Neural cell (in vitro differentiated cells): ENCODE data around the gene DNAJC15.

ENCODE experiments used
- EP300 ChIP-seq: fragments of 450-650 bp; conservative IDR thresholded peaks from 2 replicates; pipeline ENCODE4 v1.6.1; 2014; ENCODE audit warnings: antibody characterized with exemption, mild to moderate bottlenecking, moderate library complexity; ENCODE audit not compliant: poor library complexity, severe bottlenecking
- MXI1 ChIP-seq: fragments of 450-650 bp; conservative IDR thresholded peaks from 2 replicates; pipeline ENCODE4 v1.6.1; 2014; ENCODE audit warnings: antibody characterized with exemption, mild to moderate bottlenecking; ENCODE audit not compliant: poor library complexity, severe bottlenecking
- POLR2AphosphoS5 ChIP-seq: IDR thresholded peaks from 2 replicates; pipeline ENCODE4 v1.6.1; 2012
- SMC3 ChIP-seq: fragments of 450-650 bp; conservative IDR thresholded peaks from 2 replicates; pipeline ENCODE4 v1.6.1; 2014; ENCODE audit warnings: antibody characterized with exemption, mild to moderate bottlenecking, moderate library complexity; ENCODE audit not compliant: poor library complexity
- TAF1 ChIP-seq: IDR thresholded peaks from 2 replicates; pipeline ENCODE4 v1.6.1; 2012; ENCODE audit warnings: low read depth
- TF ChIP-seq, protein P1 (sequence below): fragments of 450-650 bp; IDR thresholded peaks from 2 replicates; pipeline ENCODE4 v1.5.1; 2014; ENCODE audit warnings: antibody characterized with exemption, mild to moderate bottlenecking, moderate library complexity; ENCODE audit not compliant: poor library complexity, severe bottlenecking

- no peak for TF ChIP-seq MXI1
- TF ChIP-seq, protein P1, sequence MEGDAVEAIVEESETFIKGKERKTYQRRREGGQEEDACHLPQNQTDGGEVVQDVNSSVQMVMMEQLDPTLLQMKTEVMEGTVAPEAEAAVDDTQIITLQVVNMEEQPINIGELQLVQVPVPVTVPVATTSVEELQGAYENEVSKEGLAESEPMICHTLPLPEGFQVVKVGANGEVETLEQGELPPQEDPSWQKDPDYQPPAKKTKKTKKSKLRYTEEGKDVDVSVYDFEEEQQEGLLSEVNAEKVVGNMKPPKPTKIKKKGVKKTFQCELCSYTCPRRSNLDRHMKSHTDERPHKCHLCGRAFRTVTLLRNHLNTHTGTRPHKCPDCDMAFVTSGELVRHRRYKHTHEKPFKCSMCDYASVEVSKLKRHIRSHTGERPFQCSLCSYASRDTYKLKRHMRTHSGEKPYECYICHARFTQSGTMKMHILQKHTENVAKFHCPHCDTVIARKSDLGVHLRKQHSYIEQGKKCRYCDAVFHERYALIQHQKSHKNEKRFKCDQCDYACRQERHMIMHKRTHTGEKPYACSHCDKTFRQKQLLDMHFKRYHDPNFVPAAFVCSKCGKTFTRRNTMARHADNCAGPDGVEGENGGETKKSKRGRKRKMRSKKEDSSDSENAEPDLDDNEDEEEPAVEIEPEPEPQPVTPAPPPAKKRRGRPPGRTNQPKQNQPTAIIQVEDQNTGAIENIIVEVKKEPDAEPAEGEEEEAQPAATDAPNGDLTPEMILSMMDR: no peak
- no peak for TF ChIP-seq EP300
- TF ChIP-seq POLR2AphosphoS5: no peak
- TF ChIP-seq TAF1: no peak
- no peak for TF ChIP-seq SMC3
Observed at GRCh38 chr13:43054803-43055802, 31.7 kb downstream of the DNAJC15 start.
